HG02610 (cell line): ENCODE data around the gene SLC30A5.
"Not testable (repeated sequence)": the region's sequence is repeated elsewhere in the genome, so short reads cannot be mapped to it uniquely, and the experiment has no call there.

Source experiments
- ATAC-seq: cut with Tn5 transposase; IDR thresholded peaks from one replicate; pipeline ENCODE4 v1.9.1; 2021; ENCODE audit warnings: mild to moderate bottlenecking, moderate library complexity; ENCODE audit not compliant: unreplicated experiment

The SLC30A5 gene

GRCh38 chr5:69093771-69094482 is at the start of gene SLC30A5:
Gene SLC30A5 (plus strand): TSS chr5:69094014. CDS start chr5:69094256, 242 bp downstream.
- peak; percentile 99 for ATAC-seq

- ATAC-seq: not testable (repeated sequence)
Observed at GRCh38 chr5:69045213-69045612, 48.6 kb upstream of the SLC30A5 start.

- ATAC-seq: no peak
Observed at GRCh38 chr5:69046375-69046957, 47.3 kb upstream of the SLC30A5 start.

- no peak for ATAC-seq
Observed at GRCh38 chr5:69048230-69048629, 45.6 kb upstream of the SLC30A5 start.

- ATAC-seq: no peak
Observed at GRCh38 chr5:69049151-69049550, 44.7 kb upstream of the SLC30A5 start.

- no peak for ATAC-seq
Observed at GRCh38 chr5:69049796-69050195, 44.0 kb upstream of the SLC30A5 start.

- no peak for ATAC-seq
Observed at GRCh38 chr5:69050214-69050613, 43.6 kb upstream of the SLC30A5 start.

GRCh38 chr5:69052181-69052580 is 41.6 kb upstream of the SLC30A5 start:
- no peak for ATAC-seq

GRCh38 chr5:69074664-69075521 is 18.9 kb upstream of the SLC30A5 start:
- ATAC-seq: no peak

GRCh38 chr5:69075522-69076179 is 18.2 kb upstream of the SLC30A5 start:
- ATAC-seq: no peak

- ATAC-seq: no peak
Observed at GRCh38 chr5:69078921-69079540, 14.8 kb upstream of the SLC30A5 start.

- no peak for ATAC-seq
Observed at GRCh38 chr5:69079556-69079955, 14.3 kb upstream of the SLC30A5 start.

- no peak for ATAC-seq
Observed at GRCh38 chr5:69083412-69083811, 10.4 kb upstream of the SLC30A5 start.

GRCh38 chr5:69084195-69084594 is 9.6 kb upstream of the SLC30A5 start:
- no peak for ATAC-seq

- no peak for ATAC-seq
Observed at GRCh38 chr5:69084903-69085302, 8.9 kb upstream of the SLC30A5 start.

GRCh38 chr5:69086206-69086605 is 7.6 kb upstream of the SLC30A5 start:
- no peak for ATAC-seq

GRCh38 chr5:69088006-69088405 is 5.8 kb upstream of the SLC30A5 start:
- ATAC-seq: not testable (repeated sequence)

- ATAC-seq: no peak
Observed at GRCh38 chr5:69090158-69090557, 3.7 kb upstream of the SLC30A5 start.

GRCh38 chr5:69091771-69092170 is 2.0 kb upstream of the SLC30A5 start:
- ATAC-seq: no peak

GRCh38 chr5:69092969-69093368 is 845 bp upstream of the SLC30A5 start:
- ATAC-seq: no peak

- no peak for ATAC-seq
Observed at GRCh38 chr5:69099302-69099701, 5.5 kb downstream of the SLC30A5 start.
